ENCODE results near the gene RNF166.
"Not testable (repeated sequence)": the region's sequence is repeated elsewhere in the genome, so short reads cannot be mapped to it uniquely, and the experiment has no call there.

Gene RNF166

DNA sequence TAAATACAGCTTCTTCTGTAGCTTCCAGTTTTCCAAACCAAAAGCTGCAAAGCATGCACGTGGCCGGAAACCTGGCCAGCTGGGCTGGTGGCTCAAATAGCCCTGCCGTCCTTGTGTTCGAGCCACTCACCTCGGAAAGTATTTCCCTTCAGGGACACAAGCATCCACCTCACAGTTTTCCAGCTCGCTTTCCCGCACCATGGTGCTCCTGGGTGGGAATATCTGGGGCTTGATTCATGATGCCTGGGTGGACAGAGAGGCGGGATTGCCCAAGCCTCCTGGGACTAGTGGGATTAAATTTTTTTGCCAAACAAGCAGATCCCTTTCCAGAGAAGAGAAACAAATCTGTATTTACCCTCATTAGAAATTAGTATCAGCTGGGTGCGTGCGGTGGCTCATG lies 36.2 kb downstream of the RNF166 start:
- no peak for DNase-seq

DNA sequence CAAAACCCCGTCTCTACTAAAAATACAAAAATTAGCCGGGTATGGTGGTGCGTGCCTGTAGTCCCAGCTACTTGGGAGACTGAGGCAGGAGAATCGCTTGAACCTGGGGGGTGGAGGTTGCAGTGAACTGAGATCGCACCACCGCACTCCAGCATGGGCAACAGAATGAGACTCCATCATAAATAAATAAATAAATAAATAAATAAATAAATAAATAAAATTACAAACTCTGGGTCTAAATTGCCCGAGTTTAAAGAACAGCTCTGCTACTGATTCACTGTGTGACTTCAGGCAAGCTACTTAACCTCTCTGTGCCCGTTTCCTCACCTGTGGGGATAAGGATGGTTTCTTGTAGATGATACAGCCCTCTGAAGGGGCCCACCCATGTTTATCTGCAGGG lies 36.7 kb downstream of the RNF166 start:
- DNase-seq: not testable (repeated sequence)

DNA sequence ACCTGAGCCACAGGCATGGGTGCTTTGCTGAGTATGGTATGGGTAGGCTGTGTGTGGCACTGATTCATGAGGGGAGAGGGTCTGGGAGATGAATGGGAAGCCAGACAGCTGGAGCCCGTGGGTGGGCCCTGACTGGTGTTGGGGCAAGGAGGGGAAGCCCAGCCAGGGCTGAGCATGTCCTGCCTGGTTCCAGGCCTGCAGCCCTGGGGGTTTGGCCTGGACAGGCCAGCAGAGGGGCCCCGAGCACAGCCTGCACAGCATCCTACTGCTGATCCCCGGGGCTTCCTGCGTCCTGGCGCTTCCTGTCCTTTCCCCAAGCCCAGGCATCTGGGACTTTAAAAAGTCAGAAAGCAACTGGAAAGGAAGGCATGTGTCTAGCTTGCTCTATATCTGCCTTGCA lies 38.7 kb downstream of the RNF166 start:
- DNase-seq: no peak

DNA sequence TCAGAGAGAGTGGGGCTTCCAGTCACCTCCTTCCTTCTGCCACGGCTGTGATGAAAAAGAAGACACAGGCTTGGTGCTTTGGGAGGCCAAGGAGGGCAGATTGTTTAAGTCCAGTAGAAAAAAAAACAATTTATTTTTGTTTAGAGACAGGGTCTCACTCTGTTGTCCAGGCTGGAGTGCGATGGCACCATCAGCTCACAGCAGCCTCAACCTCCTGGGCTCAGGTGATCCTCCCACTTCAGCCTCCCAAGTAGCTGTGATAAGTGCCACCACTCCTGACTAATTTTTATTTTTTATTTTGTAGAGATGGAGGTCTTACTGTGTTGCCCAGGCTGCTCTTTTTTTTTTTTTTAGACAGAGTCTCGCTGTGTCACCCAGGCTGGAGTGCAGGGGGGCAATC lies 40.6 kb downstream of the RNF166 start:
- DNase-seq: no peak

DNA sequence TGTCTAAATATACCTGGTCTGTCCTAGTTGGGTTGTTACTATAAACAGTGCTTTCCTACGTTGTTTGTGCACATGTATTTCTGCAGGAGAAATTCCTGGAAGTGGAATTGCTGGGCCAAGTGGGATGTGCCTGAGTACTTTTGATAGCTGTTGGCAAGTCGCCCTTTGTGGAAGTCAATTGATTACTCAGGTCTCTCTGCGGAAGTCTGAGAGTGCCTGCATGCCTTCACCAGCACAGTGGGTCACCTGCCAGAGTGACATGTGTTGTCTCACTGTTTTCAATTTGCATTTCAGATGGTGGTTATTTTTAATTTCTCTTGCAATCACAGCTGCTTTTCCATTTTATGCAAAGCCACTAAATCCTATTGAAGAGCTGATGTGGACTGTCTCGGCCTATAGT lies 41.1 kb downstream of the RNF166 start:
- no peak for DNase-seq

DNA sequence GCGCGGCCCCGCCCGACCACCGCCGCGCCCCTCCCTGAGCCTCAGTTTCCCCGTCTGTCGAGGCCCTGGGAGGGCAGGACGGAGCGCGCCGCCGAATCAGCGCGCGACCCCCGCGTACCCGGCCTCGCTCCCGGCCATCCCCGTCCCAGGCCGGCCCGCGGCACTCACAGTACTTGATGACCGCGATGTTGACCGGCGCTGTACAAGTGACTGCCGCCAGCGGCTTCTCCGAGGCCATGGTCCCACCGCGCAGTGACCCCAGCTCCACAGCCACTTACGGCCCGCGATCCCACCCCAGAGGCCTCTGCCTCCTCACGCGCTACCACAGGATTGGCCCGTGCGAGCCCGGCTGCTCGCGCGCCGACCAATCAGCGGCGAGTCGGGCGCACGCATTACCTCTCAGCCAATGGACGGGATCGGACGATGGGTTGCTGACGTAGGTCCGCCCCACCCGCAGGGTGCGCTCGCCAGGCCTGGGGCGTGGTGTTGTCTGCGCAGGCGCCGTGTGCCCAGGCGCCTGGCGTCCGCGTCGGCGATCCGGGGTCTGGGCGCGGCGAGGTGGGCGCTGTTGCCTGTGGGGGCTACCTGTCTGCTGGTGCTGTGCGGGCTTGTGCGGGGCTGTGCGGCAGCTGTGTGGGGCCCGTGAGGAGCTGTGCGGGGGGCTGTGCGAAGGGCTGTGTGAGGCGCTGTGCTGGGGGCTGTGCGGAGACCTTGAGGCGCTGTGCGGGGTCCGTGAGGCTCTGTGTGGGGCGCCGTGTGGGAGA lies 43.2 kb downstream of the RNF166 start, which contains the start of gene MVD:
Gene MVD (minus strand): TSS at position 249 of the 764 bp plus-strand sequence. CDS start 11 bp downstream, at position 238.
- DNase-seq: peak; percentile 72

DNA sequence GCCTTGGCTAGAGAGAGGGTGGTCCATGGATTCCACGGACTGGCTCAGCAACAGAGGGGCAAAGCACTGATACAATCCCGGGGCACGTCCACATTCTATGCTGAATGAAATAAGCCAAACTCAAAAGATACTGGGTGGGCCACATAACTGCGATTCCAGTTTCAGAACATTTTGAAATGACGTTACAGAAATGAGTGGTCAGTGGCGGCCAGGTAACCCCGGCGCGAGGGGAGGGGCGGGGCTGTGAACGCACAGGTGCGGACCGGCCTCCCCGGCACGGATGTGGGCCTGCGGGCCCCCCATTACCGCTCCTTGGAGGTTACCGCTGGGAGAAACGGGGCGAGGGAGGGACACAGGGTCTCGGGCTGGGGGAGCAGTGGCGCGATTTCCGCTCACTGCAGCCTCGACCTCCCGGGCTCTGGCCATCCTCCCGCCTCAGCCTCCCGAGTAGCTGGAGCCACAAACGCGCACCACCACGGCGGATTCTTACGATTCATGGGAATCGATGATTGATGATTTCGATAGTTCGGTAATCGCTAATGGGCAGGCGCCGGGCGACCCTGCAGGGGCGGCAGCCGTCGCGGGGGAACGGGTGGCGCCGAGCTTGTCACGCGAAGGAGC lies 43.9 kb downstream of the RNF166 start:
- DNase-seq: no peak

DNA sequence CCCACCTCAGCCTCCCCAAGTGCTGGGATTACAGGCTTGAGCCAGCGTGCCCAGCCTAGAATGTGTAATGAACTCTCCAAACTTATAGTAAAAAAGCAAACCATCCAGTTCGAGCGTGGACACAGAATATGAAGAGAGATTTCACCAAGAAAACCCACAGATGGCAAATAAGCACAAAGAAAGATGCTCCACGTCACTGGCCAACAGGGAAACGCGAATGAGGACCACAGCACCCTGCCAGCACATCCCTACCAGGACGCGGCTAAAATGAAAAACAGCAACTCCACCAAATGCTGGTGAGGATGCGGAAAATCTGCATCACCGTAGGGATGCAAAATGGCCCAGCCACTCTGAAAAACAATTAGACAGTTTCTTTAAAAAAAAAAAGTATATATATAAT lies 44.7 kb downstream of the RNF166 start:
- no peak for DNase-seq

DNA sequence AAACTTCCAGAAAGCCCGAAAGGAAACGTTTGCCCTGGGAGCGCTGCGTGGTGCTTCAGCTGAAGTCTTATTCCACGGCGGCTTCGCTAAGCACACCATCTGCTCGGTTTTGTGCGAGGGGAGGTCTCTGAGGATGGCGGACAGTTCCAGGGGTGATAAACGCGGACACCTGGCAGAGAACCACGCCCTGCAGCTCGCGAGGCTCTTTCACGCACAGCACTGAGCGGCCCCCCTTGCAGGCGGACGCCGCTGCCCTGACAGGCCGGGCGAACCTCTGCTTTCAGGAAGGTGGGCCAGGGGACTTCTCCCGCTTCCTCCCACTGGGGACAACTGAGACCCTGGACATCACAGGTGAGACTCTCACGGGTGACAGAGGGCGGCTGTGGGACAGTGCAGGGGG lies 47.0 kb downstream of the RNF166 start:
- DNase-seq: no peak

DNA sequence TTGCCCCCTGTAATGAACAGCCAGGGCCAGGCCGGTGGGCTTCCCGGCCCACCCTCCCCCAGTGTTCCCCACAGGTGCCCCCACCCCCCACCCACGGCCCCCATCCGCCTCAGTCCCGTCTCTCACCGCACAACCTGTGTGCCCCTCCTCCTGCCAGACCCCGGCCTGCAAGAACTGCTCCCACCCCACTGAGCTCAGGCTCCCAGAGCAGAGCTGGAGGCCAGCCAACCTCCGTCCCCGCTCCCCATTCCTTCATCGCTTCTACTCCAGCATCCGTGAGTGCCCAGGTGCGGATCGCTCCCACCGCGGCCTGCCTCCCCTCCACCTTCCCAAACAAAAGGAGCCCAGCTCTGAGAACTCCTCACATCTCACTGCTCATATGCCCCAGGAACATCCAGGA lies 47.5 kb downstream of the RNF166 start:
- DNase-seq: no peak

DNA sequence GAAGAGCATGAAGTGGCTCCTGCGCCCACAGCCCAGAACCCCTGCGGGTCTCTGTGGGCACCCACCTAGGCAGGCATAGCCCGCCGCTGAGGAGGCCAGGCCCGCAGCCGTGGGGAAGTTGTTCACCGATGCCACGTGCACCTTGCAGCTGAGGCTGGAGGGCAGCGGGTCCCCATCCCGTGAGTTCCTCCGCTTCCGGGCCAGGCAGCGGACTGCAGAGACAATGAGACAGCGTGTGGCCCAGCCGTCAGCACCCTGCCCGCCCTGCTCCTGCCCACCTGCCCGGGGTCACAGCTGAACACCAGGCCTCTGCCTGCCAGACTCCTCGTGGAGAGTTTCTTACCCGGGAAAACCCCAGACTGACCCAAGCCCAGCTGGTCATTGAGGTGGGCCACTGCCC lies 48.8 kb downstream of the RNF166 start:
- no peak for DNase-seq

DNA sequence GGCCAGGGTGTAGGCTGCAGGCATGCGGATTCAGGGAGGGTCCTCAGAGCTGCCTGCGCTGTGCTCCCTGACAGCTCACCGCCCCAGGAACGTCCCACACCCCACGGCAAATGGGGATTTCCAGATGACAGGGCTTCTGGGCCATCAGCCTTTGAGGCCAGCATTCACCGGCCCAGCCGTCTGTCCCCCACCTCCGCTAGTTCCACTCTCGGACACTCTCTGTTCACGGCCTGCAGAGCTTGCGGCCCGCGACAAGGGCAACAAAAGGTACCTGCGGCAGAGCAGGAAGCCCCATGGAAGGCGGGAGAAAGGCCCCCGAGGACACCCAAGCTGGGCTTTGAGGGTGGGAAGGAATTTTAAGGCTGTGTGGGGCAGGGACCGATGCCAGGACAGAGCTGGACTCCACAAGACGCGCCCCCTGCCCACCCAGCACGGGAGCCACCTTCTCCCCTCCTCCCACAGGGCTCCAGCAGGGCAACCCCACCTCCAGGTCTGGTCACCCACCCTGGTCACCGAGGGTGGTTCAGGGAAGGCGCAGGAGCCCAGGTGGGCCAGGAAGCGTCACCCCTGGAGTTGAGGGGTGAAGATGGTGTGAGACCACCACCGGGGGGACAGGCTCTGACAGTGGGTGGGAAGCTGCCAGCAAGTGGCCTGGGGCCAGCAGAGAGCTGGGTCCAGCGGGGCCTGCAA lies 49.8 kb downstream of the RNF166 start:
- no peak for DNase-seq

DNA sequence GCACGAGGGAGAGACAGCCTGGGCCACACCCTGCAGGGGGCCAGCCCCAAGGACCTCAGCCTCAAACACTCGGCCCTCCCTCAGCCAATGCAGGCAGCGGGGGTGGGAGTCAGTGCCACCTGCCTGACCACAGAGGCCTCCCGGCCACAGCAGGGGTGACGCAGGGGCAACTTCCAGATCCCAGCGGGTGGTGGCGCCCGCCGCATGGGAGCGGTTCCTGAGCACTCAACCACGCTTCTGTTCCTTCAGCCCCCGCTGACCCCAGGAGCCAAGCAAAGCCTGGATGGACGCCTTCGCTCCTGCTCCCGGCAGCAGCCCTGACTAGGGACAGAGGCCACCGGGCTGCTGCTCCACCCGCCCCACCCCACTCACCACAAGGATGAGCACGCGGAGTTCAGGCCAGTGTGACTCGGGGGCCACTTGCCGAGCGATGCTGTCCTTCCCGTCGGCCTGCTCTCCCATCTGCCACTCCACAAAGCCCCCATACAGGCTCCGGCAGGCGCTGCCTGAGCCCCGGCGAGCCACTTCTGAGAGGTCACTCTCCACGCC lies 50.4 kb downstream of the RNF166 start:
- no peak for DNase-seq

DNA sequence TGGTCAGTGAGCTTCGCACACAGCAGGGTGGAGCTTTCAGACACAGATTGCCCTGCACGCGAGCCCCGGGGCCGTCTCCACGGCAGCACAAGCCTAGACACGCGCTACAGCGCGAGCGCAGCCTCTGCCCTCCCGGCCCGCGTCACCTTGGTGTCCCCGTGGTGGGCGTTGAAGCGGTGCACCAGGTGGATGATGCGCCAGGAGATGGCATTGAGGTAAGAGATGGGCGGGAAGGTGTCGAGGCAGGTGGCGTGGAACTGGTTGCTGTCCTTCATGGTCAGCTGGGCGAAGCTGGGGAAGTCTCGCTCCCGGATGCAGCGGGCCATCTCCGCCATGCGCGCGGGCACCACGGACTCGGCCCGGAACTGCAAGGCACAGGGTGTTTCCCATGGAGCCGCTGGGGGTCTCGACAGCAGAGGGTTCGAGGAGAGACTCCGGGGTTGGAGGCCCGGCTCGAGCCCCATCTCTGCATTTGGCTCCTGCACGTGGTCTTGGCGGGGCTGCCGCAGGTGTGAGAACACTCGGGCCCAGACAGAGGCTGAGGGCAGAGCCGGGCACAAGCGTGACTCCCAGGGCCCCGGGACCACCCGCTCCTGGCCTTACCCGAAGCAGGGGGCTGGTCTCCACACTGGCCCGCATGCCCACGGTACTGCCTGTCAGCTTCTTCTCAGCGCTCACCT lies 51.0 kb downstream of the RNF166 start:
- no peak for DNase-seq

DNA sequence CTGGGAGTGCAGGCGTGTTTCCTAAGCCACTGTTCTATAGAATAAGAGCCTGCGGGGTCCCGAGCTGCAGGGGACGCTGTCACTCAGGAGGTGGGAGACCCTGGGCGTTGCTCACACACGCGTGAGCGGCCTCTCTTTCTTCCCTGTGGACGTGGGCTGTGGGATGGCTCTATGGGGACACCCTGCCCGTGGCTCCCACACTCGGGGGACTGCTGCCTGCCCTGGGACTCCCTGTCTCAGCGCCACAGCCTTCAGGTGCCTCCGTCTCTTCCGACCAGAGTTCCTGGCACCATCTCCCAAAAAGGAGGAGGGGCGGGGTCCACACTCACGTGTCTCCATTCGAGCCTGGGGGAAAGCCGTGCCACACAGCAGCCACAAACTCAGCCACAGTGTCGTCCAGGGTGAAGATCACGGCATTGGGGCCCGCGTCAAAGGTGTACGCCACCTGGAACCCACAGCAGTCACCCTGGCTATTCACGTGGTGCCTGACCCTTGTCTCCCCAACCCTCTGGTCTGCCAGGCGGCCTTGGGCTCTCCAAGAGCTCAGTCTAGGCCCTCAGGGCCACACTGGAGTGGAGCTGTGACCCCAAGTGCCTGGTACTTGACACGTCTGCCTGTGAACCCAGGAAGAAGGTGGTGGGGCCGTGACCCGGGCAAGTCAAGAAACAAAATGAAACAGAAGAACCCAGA lies 51.7 kb downstream of the RNF166 start:
- no peak for DNase-seq

DNA sequence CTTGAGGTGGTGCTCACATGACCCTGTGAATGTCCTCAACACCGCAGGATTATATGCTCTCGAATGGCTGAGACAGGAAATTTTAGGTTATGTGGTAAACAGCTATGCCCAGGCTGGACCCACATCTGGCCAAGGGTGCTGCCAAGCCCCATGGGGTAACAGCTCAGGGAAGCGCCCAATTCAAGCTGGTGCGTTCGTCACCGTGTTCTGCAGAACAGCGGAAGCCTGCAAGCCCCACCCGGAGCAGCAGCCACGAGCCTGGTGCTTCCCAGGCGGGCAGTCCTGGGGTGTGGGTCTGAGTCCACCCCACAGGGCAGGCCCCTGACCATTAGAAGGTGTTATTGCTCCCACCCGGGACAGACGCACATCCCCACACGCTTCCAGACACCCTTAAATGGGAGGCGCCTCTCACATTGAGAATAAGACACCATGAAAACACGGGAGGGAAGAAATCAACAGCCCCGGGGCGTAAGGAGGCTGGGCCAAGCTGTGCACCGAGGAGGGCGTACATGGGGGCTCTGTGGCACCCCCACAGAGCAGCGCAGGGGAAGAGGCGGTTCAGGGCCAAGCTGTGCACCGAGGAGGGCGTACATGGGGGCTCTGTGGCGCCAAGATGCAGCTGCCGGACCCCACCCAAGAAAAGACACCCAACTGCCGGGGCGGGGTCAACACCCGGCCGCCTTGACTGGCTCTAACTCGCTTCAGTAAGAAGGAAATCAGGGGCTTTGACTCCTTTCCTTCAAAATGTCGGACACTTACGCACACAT lies 52.4 kb downstream of the RNF166 start:
- DNase-seq: no peak

DNA sequence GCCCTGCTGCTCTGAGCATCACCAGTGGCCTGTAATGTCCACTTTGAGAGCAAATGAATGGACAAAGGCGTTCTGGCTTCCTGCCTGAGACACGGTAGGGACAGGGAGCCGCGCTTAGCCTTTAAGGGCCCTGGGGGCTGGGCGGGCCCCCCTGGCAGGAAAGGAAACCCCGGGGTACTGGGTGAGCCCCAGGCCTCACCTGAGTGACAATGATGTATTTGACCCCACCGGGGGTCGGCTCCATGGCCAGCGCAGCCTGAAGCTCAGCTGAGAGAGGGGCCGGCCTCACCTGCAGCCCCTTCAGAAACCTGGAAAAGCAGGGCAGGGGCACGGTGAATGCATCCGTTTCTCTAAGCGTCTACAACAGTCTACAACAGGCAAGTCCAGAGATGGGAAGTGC lies 53.1 kb downstream of the RNF166 start:
- DNase-seq: no peak

DNA sequence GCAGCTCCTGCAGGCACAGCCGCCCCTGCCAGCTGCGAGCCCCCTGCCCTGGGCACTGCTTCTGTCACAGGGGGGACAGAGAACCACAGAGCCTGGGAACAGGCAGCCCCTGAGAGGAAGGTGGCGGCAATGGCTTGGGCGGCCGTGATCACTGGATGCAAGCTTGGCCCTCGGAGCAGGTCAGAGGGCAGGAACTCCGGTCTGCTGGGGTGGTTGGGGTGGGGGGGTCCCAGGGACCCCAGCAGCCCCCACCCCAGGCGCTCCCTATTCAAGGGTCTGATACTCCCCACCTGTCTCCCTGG lies 53.5 kb downstream of the RNF166 start:
- no peak for DNase-seq

DNA sequence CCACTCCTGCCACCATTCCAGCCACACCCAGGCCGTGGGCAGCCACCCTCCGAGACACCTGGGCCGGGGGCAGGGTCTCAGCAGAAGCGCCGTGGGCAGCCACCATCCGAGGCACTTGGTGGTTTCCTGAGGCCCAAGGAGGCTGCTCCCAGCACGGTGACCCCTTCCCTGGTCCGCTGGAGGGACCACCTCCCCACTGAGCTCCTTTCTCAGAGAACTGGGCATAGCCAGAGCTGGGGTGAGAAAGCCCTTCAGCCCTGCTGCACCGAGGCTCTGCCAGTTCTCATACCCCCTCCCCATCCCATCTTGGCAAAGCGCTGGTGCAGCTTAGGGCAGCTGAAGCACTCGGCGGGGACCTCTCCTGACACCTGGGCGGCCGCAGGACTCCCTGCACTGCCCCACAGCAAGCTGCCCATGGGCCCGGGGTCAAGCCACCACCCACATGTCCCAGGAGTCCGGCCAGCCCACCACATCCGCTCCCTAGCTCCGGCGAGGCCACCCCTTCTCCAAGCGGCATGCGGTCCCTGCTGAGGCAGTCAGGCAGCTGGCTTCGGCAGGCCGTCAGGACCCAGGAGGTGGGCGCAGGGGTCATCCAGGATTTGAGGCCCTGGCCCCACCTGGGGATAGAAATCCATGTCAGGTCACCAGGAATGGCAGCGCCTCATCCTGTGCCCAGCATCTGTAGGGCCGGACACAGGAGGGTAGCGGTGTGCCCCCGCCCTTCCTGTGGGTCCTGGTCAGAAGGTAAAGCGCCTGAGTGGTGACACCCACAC lies 54.0 kb downstream of the RNF166 start:
- no peak for DNase-seq

DNA sequence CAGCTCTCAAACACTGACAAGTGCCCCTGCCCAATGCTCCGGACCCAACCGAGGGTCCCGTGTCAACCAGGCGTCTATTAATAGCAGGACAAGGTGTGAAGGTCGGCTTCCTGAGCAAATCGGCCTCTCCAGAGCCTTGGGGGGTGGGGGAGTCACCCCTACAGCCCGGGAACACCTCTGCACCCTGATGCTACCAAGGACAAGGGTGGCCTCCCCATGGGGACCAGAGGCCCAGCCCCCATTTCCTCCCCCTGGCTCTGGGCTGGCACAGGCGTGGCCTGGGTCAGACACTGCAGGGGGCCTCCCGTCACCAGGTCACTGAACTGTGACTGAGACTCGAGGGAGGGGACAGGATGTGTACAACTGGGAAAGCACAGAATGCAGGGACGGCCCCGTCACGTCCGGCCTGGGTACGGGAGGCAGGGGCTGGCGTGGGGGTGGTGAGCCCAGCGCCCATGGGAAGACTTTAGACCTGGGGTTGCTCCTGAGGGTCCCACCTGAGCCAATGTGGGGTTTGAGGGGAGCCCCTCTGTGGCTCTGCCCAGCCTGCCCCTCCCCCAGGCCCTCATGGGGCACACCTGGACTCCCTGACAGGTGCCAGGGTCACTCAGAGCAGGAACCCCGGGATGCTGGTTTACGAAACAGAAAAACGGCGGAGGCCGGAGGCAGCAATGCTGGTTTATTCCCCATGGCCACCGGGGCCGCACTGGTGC lies 54.8 kb downstream of the RNF166 start:
- no peak for DNase-seq
